Tongue (tissue), 2 donors: ENCODE data around the gene MYPN. TPM values are rescaled to one million over a fixed set of nuclear protein-coding genes. Genes with fewer than 3 reads are reported as not detected.
"Not testable (repeated sequence)": the region's sequence is repeated elsewhere in the genome, so short reads cannot be mapped to it uniquely, and the experiment has no call there.

Experiments
- DNase-seq: peaks from one replicate; pipeline ENCODE4 v3.0.0-alpha.2; 2015
- total RNA-seq: library from RNA; depleted of rRNA; stranded (reverse); fragments of >200 nt; gene quantifications from one replicate; pipeline ENCODE4 v1.2.3, GENCODE V29; 2014

MYPN gene
- total RNA-seq, 1 donor from 2014 or later: 92.0 TPM

DNA sequence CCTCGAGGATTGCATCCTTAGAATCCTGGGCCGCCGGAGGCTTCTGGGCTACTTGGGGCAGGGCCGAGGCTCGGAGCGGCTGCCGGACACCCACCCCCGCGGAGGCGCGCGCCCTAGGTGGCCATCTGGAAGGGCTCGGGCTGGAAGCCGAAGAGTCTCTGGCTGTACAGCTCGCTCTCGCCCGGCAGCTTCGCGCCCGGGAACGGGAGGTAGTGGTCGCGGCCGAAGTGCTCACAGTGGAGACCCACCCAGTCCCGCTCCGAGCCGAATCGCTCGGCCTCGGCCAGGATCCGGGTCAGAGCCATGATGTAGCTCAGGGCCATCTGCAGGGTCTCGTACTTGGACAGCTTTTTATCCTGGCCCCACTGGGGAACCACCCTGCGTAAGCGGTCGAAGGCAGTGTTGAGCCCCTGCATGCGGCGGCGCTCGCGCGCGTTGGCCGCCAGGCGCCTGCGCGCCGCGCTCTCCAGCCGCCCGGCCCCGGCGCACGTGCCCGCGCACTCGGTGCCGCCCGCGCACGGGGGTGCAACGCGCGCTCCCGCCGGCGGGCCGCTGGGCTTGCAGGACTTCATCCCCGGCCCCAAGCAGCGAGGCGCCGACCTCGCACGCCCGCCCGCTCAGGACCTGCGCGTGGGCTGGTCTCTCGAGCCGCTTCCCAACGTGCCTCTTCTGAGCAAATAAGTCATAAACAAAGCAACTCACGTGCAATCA lies 122.0 kb downstream of the MYPN start:
- peak; percentile 85 for DNase-seq

GRCh38 chr10:68231817-68232251 lies 122.5 kb downstream of the MYPN start, which contains the start of gene ATOH7:
Gene ATOH7, minus strand, starts transcription at chr10:68232113. Its CDS starts 436 bp downstream, at chr10:68231677.
- DNase-seq: no peak

- no peak for DNase-seq
Measured at GRCh38 chr10:68233046-68233445, 123.8 kb downstream of the MYPN start.

- DNase-seq: no peak
Measured at GRCh38 chr10:68235111-68235510, 125.8 kb downstream of the MYPN start.

- peak; percentile 22 for DNase-seq
Measured at GRCh38 chr10:68235581-68235980, 126.3 kb downstream of the MYPN start.

DNA sequence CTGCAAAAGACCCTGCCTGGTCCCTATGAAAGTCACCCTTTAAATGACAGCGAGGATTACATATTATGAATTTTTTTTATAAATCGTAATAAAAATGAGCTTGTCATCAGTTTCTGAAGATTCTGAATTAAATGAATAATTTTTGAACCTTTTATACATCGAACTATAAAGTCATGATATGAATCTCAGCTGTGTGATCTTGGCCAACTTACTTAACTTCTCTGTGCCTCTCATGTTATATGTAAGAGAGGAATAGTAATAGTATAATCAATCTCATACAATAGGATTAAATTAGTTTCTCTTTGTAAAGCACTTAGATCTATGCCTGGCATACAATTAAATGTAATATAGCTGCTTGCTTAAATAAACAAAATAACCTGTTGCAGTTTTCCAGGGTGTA lies 127.9 kb downstream of the MYPN start:
- DNase-seq: no peak

DNA sequence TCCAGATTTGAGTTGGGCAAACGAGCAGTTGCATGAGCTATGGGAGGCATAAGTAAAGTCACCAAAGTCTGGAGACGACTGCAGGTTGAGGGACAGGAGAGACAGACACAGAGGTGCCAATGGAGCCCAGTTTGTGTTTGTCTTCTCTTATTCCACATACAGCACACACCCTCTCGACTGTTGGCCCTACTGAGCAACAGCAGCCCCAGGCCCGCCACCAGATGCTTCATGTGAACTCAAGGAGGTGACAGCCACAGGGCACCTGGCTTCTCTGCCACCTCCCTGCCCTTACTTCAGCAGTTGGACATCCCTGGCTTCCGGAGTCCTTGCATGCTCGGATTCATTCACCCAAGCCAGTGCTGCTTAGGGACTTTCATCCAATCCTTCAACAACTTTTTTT lies 129.1 kb downstream of the MYPN start:
- DNase-seq: no peak

DNA sequence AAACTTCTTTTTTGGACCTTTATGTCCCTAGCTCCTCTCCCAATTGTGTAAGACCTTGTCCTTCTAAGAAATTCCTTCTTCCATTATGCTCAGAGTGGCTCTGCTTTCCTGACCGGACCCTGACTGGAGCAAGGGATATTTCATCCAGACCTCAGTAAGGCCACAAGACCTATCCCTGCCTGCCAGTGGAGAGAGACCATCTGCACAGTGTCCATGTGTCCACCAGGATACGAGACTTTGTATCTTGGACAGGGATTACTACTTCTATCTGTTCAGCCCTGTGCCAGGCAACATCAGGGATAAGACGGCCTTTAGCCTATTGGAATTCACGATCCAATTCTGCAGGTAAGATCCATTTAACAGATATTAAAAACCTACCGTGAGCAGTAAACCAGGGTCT lies 129.8 kb downstream of the MYPN start:
- DNase-seq: no peak

GRCh38 chr10:68239596-68240150 lies 130.4 kb downstream of the MYPN start:
- no peak for DNase-seq

- DNase-seq: no peak
Measured at GRCh38 chr10:68242051-68242450, 132.8 kb downstream of the MYPN start.

GRCh38 chr10:68246397-68246796 lies 137.1 kb downstream of the MYPN start:
- DNase-seq: not testable (repeated sequence)

DNA sequence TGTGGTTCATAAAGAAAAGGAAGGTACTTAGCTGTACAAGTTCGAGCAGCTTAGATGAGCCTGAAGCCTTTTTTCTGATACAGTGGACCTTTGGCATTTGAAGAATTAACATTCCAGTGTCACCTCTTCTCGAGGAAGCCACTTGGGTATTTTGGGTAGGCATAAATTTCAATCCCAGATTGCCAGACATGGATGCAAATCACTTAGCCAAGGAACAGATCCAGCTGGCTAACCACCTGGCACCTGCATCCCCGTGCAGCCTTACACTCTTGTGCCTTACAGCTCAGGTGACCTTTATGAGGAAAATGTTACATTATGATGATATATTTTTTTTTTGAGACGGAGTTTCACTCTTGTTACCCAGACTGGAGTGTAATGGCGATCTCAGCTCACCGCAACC lies 138.6 kb downstream of the MYPN start:
- no peak for DNase-seq

DNA sequence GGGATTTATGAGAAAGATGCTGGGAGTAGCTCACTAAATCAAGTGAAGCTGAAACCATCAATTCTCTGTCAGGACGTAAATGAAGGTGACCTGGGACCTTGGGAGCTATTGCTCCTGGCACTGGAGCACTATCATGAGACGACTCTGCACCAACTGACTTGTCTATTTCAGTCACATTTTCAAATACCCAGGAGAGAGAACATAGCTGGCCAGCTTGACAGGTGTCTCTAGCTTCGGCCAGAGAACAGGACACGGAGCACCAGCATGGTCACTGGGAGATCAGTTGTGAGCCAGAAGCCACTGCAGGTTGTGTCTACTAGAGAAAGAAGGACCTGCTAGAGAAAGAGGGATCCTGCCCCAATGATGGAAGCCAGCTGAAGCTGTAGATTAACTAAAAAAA lies 140.0 kb downstream of the MYPN start:
- DNase-seq: no peak

- DNase-seq: no peak
Measured at GRCh38 chr10:68251151-68251550, 141.9 kb downstream of the MYPN start.

DNA sequence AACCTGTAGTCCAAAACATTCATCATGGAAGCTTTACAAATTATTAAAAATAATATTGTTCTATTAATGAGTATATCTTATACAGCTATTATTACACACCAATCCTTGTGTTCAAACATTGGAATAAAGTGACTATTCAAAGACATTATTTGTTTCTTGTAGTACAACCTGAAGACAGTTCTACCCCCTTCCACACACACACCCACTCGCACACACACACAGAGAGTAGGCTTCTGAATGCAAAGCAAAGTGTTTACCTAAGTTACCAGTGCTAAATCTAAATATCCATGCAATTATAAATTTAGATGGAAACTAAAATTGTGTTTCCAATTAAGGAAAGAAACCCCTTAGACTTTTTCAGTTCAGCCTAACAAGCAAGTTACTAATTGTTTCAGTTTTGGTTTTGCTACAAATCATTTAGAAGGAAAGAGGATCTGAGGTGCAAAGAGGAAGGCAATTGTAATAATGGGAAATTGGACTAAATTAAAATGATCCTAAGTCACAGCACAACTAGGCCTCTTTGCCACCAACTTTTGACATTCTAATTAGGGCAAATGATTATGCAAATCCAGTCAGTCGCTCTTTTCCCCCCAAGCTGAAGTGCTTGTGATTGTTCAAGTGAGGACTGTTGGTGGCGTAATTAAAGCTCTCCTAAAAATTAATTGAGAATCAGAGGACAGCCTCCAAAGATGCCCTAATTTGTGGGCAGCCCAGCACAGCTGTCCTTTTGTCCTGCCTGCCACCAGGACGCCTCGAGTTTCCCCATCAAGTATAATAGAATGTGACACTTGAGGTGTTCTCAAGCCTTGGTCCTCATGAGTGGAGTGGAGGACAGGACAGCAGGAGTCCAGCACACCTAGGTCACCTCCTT lies 142.6 kb downstream of the MYPN start:
- DNase-seq: no peak

DNA sequence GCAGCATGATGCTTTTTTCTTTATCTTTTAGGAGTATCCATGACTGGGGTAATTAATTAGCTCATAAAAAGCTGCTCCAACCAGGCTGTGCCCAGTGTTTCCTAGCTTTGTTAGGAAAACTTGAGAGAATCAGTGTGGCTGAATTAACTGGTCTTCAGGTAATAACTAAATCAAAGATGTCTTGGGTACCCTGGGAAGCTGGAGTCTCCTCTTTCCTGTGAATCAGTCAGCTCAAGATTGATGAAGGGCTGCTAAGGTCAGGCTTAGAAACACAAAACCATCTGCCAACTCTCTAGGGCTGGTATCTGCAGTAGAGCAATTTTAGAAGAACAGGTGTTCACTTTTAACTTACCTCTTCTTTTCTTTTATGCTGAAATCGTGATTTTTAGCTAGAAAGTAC lies 144.1 kb downstream of the MYPN start:
- DNase-seq: no peak

DNA sequence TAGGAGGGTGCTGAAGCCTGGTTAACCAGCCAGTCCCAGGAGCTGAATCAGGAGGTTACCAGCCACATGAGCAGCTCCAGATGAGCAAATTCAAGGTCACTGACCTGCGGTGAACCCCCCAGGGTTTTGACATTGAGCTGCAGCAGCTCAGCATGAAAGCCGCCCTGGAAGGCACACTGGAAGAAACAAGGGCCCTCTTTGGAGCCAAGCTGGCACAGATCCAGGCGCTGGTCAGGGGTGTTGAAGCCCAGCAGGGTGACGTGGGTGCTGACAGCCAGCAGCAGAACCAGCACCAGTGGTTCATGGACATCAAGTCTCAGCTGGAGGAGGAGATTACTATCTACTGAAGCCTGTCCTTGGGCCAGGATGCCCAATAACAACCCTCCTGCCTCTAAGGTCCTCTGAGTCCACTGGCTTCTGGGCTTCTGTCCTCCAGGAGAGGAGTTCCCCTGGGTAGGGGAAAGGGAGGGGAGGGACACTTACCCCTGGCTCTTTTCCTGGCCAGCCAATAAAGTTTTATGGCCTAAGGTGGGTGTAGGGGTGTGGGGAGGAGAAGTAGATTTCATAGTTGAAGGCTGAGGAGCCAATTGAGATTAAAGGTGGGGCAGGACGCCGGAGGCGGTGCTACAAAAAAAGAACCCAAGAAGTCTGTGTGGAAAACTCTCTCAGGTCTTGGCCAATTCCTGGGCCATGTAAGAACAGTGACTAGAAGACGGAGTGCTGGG lies 152.0 kb downstream of the MYPN start:
- no peak for DNase-seq

Other genes with a start within 250 kb of the MYPN start
- gene SIRT1, start 224.8 kb upstream of the MYPN start, total RNA-seq: 28.2 TPM
- 76.1 TPM for gene HERC4, start 34.2 kb upstream of the MYPN start, total RNA-seq
- 0.82 TPM for gene ATOH7, start 122.6 kb downstream of the MYPN start, total RNA-seq
- gene HNRNPH3, start 222.6 kb downstream of the MYPN start, total RNA-seq: 67.5 TPM
- 4.4 TPM for gene PBLD, start 223.4 kb downstream of the MYPN start, total RNA-seq